GM21528 (cell line): ENCODE results near the gene SLC12A7.

ENCODE experiments used
- ATAC-seq: cut with Tn5 transposase; IDR thresholded peaks from one replicate; pipeline ENCODE4 v1.9.1; 2021; ENCODE audit warnings: mild to moderate bottlenecking, moderate library complexity; ENCODE audit not compliant: unreplicated experiment, low FRiP score

The SLC12A7 gene

DNA sequence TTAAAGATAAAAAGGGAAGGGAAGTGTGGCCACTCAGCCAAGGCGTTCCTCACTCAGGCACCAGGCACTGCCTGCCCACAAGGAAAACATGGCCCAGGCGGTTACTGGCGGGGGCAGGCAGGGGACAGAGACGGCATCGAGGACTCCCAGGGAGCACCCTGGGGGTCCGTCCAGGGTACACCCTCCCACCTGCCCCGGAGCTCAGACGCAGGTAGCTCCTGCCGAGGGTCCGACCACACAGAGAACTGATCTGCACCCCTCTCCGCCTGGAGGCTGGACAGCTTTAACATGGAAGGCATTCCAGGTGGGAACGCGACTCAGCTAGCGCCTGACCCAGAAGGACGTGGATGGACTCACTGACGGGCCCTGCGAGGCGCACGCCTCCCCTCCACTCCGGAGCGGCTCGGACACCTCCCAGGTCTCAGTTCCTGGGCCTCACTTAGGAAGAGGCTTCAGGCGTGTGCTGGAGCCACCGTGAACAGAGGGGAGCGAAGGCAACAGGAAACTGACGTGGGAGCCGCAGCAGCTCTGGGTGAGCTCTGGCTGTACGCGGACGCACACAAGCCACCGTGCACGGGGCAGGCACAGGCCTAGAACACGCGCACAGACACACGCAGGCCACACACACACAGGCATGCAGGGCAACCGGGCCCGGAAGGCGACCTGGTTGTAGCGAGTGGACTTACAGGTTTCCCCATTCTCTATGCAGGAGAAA lies 55.8 kb downstream of the SLC12A7 start:
- no peak for ATAC-seq

DNA sequence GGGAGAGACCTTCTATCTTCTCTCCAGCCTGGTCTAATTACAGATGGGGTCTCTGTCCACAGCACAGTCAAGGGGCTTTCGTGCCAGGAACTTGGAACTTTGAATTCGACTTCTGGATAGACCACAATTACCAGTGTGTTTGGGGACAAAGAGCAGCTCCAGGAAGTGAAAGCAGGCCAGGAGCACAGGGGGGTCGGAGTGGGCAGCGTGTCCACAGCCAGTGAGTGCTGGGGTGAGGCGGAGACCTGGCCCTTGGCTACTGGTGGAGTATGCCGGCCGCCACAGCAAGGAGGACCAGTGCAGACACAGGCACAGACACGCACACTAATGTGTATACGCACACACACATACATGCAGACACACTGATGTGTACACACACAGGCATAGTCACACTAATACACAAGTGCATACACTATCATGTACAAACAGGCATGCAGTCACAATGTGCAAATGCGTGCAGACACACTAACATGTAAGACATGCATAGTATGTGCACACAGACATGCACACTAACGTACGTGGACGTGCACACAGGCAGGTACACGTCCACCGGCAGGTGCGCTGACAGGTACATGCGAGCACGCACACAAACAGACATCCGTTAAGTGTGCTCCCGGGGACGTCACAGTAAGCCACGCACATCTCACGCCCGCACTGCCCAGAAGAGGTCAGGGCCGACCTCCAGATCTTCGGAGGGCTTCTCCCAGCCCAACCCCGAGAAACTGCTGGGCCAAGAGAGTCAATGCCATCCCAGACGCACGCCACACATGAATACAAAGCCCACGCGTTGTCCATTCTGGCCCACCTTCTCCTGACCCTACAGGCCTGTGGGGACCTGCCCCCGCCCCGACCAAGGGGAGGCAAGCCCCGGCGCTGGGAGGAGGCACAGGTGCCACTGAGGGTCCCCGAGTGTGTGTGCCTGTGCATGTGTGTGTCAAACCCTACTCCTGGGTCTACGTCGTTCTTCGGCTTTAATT lies 56.8 kb downstream of the SLC12A7 start:
- ATAC-seq = no peak

DNA sequence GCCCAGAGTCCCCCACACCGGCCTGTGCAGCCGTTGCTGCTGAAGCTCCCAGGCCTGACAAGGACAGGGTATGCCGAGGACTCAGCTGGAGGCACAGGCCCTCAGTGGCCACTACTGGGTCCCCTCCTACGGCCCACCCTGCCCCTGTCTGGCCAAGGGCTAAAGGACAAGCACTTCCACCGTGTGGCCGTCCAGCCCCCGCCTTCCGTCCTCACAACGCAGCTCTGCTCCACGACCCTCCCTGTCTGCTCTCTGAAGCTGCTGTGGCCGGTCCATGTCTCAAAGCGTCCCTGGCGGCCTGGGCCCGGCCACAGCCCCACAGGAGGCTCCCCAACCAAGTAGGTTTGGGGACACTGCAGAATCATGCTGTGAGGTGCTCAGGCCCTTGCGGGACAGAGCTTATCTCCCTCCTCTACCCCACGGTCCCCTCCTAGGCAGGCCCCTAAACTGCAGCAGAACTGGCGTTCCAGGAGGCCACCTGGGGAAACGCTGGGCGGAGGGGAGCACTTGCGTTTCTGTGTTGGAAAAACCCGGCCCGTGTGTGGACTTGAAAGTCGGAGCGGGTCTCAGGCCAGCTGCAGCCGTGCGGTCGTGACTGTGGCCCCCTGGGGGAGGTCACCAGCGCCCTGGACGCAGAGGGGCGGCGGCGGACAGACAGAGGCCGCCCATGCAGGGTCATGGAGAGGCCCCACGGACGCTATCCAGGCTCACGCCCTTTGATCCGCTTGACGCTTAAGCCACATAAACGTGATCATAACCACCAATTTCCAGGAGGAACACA lies 57.7 kb downstream of the SLC12A7 start:
- ATAC-seq = no peak

DNA sequence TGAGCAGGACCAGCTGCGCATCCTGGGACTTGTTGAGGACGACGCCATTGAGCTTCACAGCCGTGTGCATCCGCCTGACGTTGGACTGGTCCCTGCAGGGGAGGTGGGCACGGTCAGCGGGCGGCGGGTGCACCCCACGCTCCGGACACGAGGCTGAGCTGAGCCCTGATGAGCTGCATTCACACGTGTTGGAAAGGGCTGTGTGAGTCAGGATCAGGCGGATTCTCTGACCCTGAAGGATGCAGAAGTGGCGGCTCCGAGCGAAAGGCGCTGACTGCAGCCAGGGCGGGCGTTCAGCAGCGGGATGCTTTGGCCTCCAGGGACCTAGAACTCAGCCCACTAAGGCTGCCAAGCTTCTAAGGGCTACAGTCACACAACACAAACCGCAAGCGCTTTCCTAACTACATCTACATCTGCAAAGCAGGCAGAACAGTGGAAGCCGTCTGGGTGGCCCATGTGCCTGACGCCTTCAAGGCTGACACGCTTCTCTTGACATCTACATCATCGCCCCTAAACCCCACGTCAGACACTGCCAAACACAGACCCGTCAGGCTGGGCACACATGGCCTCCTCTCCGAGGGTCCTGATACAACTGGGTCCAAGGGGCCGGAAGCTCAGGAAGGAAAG lies 58.4 kb downstream of the SLC12A7 start:
- no peak for ATAC-seq

DNA sequence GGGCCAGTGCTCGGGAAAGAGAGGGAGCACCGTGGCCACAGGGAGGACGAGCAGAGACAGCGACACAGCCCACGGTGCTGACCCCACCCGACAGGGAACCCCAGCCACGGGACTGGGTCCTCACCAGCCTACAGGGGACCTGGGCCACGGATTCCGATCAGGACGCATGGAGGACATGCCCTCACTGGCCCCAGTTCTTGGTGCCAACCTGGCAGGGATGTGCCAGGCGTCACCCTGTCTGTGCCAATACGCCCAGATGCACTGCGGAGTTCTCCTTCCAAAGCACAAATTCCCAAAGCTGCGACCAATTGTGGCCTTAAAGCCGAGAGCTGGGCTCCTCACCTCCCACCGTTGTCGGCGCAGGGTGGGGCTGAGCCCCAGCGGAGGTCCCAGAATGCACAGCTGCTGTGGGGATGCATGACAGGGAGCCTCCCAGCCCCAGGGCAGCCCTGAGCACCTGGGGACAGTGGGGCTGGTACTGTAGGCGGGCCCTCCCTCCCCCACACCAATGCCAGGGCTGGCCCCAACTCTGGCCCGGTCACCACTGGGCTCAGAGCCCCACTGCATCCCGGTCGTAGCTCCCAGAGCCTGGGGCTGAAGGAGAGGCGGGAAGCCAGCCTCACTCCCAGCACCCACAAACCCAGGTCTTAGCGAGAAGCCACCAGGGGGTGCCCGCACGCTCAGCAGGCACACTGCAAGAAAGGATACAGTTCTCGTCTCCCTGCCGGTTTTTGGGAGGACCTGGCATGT lies 59.0 kb downstream of the SLC12A7 start:
- ATAC-seq = no peak

DNA sequence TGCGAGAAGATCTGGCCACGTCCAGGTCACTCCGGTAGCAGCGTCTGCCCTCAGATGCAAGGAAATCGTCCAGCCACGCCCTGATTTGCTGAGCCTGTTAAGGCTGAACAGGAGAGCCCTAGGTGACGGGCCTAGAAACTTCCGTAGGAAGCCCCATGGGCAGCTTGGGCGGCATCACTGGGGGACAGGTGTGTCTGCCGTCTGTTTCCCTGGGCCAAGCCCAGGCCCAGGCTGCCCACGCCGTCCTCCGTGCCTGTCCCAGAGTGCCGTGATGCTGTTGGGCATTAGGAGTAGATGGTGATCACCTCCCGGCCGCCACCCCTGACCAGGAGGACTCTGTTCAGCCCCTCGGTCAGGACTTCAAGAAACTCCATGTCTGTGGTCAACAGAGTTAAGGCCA lies 59.8 kb downstream of the SLC12A7 start:
- ATAC-seq = no peak

DNA sequence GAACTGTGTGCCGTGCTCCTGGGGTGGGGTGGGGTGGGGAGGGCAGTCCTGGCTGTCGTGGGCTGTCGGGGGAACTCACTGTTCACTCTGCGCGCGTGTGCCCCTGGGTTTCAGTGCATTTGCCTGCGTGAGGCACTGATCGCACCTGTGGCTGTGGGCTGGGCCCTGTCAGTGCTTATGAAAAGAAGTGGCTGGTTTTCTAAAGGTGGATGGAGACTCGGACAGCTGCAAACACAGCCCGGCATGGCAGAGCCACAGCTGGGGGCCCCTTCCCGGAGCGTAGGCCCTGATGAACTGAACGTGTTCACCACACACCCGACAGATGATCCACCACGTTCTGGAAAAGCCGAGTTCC lies 60.5 kb downstream of the SLC12A7 start:
- ATAC-seq = no peak

DNA sequence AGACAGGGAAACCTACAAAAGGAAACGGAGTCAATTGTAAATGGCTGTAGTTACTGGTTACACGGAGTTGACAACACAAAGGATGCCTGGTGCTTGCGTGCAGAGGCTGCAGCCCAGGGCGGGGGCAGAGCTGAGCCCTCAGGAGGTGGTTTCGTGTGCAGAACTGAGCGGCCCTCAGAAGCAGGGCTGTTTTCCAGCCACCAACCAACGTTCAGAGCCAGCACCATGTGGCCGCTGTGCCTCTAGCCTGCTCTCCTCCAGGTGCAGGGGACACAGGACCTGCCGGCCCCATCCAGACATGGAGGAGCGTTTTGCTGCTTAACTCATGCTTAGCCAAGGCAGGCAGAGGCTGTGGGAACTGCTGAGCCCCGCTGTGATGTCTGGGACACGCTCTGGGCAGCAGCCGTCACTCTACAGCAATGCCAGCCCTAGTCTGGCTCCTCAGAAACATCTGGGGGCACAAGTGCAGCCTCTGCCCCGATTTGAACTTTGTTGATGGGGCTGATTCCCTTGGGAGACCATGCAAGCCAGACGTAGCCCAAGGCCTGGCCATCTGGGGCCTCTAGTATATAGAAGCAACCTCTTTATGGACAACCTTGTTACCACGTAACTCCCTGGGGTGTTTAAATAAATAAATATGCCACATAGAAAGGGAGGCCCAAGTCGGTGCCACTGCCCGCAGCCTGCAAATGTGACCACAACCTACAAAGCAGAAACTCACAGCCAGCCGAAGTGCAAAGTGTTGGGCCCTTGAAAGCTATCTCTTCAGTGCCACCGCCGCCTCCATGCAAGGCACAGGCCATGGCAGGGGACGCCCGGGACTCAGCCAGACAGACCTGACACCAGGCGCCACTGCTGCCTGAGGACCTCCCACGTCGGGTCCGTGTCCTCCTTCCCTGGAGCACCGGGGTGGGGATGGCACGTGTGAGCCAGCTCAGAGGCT lies 61.2 kb downstream of the SLC12A7 start:
- ATAC-seq = no peak

DNA sequence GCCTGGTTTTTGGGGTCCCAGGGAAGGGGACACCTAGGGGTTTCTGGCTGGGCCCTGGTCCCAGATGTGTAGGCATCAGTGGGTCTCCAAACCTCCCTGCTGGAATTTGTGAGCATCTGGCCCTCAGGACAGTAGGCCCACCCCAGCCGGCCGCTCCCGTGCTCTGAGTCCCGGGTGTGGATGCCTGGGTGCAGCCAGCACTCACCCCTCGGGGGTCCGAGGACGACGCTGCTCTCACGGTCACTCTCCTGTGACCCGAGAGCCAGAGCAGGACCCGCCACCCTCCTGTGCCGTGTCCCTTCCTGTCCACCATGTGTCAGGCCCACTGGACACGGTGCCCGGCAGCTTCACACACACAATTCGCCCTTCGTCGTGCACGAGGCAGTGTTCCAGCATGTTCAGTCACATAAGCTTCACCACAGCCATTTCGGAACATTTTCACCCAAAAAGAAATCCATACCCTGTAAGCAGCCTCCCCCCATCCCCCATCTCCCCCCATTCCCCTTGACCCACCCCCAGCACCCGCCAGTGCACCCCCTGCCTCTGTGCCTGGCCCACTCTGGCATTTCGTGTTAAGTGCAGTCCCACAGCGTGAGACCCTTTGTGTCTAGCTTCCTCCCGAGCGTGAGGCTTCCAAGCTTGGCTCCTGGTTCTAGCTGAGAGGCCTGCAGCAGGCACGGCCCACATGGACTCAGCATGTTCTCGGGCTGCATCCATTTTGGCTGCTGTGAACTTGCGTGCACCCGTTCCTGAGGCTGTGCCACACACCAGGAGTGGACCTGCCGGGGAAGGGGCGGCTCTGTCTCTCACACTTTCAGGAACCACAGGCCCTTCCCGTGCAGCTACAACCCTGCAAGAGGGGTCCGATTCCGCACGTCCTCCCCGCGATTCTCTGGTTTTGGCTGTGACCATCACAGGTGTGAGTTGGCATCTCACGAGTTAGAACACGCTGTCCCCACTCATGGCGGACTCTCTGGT lies 62.7 kb downstream of the SLC12A7 start:
- no peak for ATAC-seq

DNA sequence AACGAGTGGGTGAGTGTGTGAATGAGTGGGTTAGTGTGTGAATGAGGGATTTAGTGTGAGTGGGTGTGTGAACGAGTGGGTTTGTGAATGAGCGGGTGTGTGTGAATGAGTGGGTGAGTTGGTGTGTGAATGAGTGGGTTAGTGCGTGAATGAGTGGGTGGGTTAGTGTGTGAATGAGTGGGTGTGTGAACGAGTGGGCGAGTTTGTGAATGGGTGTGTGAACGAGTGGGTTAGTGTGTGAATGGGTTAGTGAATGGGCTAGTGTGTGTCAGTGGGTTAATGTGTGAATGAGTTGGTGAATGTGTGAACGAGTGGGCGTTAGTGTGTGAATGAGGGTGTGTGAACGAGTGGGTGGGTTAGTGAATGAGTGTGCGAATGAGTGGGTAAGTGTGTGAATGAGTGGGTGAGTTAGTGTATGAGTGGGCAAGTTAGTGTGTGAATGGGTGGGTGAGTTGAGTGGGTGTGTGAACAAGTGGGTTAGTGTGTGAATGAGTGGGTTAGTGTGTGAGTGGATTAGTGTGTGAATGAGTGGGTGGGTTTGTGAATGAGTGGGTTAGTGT lies 63.6 kb downstream of the SLC12A7 start:
- ATAC-seq = no peak

DNA sequence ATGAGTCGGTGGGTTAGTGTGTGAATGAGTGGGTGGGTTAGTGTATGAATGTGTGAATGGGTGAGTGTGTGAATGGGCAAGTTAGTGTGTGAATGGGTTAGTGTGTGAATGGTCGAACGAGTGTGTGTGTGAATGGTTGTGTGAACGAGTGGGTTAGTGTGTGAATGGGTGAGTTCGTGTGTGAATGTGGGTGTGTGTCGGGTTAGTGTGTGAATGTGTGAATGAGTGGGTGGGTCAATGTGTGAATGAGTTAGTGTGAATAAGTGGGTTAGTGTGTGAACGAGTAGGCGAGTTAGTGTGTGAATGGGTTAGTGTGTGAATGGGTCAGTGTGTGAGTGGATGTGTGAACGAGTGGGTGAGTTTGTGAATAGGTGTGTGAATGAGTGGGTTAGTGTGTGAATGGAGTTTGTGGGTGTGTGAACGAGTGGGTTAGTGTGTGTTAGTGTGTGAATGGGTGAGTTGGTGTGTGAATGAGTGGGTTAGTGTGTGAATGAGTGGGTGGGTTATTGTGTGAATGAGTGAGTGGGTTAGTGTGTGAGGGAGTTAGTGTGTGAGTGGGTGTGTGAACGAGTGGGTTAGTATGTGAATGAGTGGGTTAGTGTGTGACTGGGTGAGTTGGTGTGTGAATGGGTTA lies 64.4 kb downstream of the SLC12A7 start:
- no peak for ATAC-seq

DNA sequence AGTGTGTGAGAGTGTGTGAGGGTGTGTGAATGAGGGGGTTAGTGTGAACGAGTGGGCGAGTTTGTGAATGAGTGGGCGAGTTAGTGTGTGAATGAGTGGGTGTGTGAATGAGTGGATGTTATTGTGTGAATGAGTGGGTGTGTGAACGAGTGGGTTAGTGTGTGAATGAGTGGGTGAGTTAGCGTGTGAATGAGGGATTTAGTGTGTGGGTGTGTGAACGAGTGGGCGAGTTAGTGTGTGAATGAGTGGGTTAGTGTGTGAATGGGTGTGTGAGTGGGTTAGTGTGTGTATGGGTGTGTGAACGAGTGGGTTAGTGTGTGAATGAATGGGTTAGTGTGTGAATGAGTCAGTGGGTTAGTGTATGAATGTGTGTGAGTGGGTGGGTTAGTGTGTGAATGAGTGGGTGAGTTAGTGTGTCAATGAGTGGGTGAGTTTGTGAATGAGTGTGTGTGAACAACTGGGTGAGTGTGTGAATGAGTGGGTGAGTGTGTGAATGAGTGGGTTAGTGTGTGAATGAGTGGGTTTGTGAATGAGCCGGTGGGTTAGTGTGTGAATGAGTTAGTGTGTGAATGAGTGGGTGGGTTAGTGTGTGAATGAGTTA lies 65.8 kb downstream of the SLC12A7 start:
- ATAC-seq = no peak

DNA sequence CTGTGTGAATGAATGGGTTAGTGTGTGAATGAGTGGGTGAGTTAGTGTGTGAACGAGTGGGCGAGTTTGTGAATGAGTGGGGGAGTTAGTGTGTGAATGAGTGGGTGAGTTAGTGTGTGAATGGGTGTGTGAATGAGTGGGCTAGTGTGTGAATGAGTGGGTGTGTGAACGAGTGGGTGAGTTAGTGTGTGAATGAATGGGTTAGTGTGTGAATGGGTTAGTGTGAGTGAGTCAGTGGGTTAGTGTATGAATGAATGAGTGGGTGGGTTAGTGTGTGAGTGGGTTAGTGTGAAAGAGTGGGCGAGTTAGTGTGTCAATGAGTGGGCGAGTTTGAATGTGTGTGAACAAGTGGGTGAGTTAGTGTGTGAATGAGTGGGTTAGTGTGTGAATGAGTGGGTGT lies 67.7 kb downstream of the SLC12A7 start:
- ATAC-seq = no peak

DNA sequence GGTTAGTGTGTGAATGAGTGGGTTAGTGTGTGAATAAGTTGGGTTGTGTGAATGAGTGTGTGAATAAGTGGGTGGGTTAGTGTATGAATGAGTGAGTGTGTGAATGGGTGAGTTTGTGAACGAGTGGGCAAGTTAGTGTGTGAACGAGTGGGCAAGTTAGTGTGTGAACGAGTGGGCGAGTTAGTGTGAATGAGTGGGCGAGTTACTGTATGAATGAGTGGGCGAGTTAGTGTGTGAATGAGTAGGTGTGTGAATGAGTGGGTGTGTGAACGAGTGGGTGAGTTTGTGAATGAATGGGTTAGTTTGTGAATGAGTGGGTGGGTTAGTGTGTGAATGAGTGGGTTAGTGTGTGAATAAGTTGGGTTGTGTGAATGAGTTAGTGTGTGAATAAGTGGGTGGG lies 68.5 kb downstream of the SLC12A7 start:
- ATAC-seq = no peak

DNA sequence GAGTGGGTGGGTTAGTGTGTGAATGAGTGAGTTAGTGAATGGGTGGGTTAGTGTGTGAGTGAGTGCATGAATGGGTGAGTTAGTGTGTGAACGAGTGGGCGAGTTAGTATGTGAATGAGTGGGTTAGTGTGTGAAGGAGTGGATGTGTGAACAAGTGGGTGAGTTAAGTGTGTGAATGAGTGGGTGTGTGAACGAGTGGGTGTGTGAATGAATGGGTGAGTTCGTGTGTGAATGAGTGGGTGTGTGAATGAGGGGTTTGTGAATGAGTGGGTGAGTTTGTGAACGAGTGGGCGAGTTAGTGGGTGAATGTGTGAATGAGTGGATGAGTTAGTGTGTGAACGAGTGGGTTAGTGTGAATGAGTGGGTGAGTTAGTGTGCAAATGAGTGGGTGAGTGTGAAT lies 69.2 kb downstream of the SLC12A7 start:
- ATAC-seq = no peak
